PFSK-1 (cell line): ENCODE results near the gene ALKAL2.

Source experiments
- FOXP2 ChIP-seq: optimal IDR thresholded peaks from 2 replicates; pipeline ENCODE3; 2011; ENCODE audit warnings: borderline replicate concordance, control low read depth, inconsistent platforms; ENCODE audit not compliant: insufficient read depth; ENCODE audit errors: extremely low read length, extremely low read depth
- POLR2AphosphoS5 ChIP-seq: IDR thresholded peaks from 2 replicates; pipeline ENCODE4 v1.6.1; 2012; ENCODE audit warnings: low read depth, mild to moderate bottlenecking, control low read depth, low read length, moderate library complexity
- REST ChIP-seq, 2 experiments: IDR thresholded peaks; 2 replicates each; pipeline versions ENCODE4 v1.6.1 to v1.8.0; 2011 to 2012; ENCODE audit warnings: low read depth in 2 of 2, low read length in 2 of 2, control low read depth in 1 of 2, inconsistent platforms in 1 of 2, mild to moderate bottlenecking in 1 of 2, moderate library complexity in 1 of 2; ENCODE audit not compliant: insufficient read depth in 1 of 2
- SIN3A ChIP-seq: IDR thresholded peaks from 2 replicates; pipeline ENCODE4 v1.6.1; 2012; ENCODE audit warnings: mild to moderate bottlenecking, low read length, moderate library complexity, borderline replicate concordance; ENCODE audit not compliant: insufficient read depth
- TAF1 ChIP-seq: IDR thresholded peaks from 2 replicates; pipeline ENCODE4 v1.6.1; 2012; ENCODE audit warnings: low read length, control low read depth, borderline replicate concordance; ENCODE audit not compliant: insufficient read depth

- TF ChIP-seq SIN3A (no peak), FOXP2 (no peak), POLR2AphosphoS5 (no peak), REST (IDR thresholded peaks at IDR 0.05; ENCODE audit: insufficient read depth in 1 of 2, low read depth in 2 of 2, low read length in 2 of 2) (no peak), TAF1 (no peak)
These were observed 29.0 kb downstream of the ALKAL2 start for GRCh38 chr2:258933-259332.
